Hematopoietic multipotent progenitor cell treated with erythropoietin and hydrocortisone succinate and interleukin-3 and kit ligand, for 6 days (in vitro differentiated cells): ENCODE results near the gene FIBCD1.

Source experiments
- DNase-seq: peaks from one replicate; pipeline ENCODE4 v3.0.0-alpha.2; 2015

FIBCD1 gene

DNA sequence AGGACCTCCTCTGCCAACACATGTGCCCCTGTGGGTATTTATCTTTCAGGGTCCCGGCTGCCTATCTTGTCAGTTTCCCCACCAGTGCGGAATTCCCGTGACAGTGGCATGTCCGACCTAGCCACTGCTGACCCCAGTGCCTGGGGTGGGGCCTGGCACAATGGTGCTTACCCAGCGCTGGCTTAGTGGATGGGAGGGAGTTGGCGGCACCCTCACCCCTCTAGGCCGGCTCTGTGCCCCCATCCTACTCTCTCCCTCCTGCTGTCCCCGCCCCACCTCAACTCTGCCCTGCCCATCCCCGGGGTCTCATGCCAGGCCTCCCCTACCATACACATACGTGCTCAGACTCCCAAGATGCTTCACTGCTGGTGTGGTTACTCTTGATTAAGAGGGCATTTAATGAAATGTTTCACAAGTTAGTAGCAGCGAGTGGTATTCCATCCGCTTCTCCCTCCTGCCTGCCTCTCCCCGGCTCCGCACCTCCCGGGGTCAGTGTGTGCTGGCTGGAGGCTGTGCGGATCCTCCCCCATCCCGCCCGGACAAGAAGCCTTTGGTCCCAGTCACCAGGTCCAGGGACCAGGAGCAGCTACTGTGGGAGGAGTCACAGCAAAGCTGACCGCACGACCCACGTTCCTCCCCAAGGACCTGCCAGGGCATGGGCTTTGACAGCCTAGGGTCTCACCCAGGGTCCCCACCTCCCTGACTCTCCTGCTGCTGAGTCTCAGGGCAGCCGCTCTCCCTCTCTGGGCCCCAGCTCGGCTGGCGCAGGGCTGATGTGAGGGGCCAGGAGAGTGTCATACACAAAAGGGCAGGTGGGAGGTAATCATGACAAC is 32.9 kb downstream of the FIBCD1 start:
- no peak for DNase-seq

DNA sequence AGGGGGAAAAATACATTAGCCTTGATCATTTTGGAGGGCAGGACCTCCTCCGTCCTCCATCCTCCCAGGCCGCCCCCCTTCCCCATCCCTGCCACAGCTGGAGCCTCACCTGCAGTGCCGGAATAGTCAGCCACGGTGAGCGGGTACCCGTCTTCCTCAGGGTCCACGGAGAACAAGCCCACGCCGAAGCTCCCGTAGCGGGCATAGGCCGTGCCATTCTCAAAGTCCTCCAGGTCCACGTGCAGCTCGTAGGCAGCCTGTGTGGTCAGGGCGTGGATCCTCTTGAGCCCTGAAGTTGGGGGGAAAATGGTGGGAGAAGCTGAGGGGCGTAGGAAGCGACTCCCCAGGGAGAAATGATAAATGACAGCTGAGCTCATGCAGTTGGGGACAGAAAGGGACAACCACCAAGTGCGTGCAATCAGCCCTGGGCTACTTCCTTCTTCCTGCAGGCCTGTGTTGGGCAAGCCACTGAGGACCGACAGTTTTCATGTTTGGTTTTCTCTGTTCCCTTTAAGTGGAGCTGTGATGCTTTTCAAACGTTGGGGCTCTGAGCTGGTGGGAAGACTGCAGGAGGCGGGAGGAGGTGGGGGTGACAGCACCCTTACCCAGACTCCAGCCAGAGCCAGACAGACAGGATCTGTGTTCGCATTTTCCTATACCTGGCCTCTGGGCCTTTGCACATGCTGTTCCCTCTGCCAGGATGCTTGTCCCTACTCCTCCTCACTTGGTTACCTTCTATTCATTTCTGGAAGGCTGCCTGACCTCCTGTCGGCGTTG is 33.7 kb downstream of the FIBCD1 start:
- DNase-seq = no peak

DNA sequence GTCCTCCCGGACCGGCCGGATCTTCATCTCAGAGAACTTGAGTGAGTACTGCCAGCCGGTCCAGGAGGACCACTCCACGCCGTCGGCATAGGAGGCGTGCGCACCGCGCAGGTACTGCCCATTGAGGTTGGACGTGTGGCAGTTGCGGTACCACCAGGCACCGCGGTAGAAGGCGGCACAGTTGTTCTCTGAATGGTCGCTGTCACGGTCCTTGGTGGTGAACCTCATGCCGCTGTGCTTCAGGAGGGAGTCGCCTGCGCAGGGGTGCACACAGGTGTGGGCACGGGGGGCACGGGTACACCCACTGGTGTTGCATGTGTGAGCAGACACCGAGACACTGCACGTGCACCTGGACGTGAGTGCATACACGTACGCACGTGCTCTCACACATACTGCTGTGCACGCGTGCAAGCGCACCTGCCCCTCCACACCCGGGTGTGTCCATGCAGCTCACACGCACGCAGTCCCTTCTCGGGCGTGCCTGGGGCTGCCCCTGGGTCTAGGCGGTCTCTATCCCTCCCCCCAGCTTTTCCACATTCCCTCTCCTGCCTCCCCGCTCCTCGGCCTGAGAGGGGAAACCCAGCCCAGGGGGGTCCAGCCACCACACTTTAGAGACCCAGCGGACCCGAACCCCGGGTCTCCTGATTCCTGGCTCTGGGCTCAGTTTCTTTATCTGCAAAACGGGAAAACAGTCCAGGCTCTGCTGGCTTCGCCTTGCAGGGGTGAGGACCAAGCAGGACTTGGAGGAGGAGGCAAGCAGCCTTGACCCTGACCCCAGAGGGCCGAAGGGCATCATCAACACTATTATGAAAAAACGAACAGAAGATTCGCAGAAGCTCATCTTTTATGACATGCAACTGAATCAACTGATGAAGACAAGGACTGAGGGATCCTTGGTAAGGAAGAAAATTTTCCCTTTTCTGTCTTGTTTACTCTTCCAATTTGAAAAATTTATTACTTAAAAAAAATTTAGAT is 34.7 kb downstream of the FIBCD1 start:
- no peak for DNase-seq

DNA sequence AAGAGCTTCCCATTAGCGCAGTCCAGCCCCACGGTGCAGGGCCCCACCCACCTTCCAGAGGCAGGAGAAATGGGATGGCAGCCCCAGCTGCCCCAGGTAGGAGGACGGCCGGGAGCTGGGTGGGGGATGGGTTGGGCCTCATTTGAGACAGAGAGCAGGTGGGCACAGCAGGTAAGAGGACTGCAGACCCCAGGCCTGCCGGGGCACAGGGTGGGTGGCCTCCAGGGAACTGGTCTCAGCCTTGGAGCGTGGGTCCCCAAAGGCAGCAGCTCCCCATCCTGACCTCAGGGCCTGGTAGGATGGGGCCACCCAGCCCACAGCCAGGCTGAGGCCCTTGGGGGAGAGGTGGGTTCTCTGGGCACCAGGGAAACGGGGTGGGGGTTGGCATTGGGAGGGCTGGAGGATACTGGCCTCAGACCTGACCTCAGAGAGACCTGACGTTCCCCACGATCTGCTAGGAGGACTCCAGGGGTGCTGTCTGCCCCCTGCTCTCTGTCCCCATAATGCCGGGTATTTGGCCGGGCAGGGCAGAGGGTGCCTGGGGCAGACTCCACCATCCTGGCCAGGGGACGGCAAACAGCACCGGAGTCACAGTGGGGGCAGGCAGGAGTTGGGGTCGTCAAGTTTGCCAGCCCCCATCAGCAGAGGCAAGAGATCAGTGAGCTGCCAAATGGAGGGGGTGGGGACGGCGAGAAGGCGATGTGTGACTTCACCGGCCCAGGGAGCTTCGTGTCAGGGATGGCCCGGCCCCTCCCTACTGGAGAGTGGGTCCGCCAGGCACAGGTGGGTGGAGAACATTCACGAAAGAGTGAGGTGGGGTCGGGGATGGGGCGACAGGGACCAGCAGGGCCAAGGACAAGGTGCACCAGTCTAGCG is 35.6 kb downstream of the FIBCD1 start:
- no peak for DNase-seq

DNA sequence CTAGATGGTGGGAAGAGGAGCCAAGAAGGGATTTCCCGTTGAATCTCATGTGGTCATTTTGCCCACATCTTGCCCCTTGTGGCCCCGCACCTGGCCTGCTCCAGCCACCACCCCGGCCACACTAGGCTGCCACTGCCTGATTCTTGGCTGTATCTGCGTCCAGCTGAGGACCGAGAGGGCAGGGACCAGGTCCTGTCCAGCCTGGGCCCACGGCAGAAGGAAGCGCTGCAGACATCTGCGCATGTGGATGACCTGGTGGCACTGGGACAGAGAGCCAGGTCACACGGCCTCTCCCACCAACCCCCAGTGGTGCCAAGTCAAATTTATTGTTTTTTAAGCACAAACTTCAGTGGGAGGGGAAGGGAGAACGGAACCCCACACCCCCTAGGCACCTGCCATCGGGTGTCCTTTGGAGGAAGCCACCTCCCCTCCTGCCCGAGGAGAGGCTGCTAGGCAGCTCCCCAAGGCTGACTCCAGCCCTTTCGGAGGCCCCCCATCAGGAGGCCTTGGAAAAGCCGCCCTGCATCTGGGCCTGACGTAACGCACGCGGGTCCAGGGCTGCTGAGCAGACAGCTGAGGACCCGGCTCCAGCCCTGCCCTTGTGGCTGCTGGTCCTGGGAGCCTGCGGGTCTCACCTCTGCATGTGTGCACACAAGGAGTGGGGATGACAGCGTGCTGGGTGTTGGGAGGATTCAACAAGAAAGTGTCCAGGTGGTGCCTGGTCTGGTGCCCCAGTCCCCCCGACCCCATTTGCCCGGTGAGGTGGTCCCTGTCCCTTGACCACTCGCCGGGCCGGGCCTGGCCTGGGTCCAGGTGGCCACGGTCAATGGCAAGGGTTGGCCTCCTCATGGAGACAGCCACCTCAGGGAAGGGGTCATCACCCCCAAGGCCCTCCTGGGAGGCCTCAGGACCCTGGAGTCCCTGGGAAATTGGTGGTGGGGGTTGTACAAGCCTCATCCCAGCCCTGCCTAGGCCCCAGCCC is 36.6 kb downstream of the FIBCD1 start:
- no peak for DNase-seq

DNA sequence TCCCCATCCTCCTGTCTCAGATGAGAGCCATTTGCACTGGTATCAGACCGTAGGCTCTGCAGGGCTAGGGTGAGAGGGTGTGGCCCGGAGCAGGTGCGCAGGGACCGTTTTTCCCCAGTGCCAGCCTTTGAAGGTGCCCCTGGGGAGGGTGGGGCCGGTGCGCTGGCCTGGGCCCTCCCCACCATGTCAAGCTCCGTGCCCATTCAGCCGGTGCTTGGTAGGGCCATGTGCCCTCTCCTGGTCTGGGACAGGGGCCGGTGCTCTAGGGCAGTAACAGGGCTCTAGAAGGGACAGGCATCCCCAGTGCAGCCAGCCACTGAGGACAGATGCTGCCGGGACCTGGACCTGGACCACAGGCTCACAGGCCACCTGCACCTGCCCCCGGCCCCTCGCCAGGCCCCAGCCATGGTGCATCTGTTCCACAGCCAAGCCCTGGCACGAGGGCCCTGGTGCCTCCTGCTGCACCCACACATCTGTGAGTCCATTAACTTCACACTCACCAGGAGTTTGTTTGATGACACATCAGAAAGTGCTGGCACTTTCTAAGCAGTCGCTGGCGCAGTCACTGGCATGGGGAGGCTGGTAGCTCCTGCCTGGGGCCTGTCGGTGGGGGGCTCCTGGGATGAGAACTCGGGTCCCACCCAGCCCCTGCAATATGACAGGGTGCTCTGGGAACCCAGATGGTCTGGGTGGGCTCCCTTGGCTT is 37.4 kb downstream of the FIBCD1 start:
- no peak for DNase-seq

DNA sequence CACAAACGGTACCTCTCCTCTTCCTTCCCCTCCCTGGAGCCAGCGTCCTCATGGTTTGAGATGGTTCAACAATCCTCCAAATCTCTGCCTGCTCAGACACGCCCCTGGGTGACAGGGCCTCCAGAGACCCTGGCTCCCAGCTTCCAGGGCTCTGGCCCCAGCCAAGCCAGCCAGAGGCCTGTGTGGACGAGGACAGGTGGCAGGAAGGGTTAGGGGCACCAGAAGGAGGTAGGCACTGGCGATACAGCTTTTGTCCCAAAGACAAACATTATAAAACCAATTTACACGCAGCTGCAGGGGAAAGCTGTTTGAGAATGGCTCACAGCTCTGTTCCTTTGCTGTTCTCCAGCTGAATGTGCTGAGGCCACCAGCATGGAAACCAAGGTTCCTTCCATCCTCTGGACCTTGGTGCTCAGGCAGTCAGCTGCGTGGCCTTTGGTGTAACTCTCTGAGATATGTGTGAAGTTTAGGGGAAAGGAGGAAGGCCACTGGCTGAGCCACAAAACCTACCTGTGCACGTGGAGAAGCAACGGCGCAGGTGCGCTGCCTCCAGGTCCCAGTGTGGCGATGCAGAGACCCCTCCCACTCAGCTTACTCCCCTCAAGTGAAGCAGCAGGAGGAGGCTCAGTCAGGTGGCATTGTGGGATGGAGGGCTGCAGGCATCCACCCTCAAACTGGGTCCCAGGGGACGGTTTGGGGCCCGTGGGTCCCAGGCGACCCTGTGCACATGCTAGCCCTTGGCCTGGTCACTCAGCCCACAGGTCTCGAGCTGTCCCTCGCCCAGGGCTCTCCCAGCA is 38.1 kb downstream of the FIBCD1 start:
- no peak for DNase-seq

DNA sequence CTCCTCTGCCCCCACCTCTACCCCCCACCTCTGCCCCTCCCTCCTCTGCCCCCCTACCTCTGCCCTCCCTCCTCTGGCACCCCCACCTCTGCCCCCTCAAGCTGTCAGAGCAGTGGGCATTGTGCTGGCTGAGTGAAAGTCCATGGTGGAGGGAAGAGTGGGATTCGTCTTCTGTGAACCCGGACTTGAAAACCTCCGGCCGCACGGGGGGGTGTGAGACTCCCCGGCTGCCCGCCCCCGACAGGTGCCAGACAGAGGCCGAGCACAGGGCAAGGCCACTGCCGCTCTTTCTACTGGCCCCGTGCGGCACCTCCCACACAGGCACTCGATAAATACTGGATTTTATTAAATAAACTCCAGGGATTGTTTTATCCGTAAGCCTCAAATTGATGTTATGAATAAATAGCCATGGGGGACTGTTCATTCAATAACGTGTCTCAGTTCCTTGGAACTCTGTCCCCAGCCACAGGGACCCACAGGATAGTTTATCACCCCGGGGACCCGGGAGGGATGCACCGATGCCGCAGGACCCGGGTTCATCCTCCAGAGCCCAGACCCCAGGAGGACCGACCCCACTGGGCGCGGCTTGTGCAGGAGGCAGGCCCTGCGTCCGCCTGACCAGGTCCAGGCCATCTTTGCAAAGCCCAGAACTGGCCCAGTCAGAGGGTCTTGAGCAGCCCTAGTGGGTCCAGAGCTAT is 39.8 kb downstream of the FIBCD1 start:
- DNase-seq = no peak

DNA sequence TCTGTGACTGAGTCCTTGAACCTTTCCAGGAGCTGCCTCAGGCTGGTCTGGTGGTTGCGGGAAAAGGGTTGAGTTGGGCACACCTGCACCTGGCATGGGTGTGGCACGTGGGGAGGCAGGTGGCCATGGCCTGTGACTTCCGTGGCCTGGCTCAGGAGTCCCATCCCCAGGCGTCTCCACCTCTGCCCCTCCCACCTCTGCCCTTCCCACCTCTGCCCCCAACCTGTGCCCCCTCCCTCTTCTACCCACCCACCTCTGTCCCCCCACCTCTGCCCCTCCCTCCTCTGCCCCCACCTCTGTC is 40.5 kb downstream of the FIBCD1 start:
- no peak for DNase-seq

DNA sequence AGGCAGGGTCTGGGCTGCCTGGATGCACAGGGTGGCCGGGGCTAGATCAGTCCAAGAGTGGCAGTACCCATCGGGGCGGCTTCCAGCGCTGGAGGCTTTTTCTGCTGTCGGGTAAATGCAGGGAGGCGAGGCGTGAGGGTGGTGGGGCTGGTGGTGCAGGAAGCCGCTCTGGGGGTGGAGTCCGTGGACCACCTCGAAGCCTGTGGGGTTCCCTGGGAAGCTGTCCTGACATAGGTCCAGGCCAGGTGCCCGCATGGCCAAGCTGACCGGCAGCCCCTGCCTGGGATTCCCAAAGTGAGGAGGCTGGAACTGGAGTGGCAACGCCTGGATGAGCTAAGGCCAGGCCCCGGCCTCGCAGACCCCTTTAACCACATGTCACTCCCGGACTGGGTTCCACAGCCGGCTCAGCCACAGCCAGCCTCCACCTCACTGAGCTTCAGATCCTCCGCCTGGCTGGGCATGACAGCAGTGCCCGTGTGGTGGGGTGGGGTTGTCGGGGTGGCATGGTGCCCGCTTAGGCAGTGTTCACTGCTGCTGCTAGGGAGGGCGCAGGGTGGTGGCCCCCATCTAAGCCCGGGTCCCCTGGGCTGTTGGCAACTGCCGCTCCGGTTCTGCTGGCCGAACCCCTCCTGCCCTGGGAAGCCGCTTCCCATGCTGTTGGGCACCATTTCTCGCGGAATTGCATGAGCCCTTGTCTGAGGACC is 41.0 kb downstream of the FIBCD1 start:
- no peak for DNase-seq

DNA sequence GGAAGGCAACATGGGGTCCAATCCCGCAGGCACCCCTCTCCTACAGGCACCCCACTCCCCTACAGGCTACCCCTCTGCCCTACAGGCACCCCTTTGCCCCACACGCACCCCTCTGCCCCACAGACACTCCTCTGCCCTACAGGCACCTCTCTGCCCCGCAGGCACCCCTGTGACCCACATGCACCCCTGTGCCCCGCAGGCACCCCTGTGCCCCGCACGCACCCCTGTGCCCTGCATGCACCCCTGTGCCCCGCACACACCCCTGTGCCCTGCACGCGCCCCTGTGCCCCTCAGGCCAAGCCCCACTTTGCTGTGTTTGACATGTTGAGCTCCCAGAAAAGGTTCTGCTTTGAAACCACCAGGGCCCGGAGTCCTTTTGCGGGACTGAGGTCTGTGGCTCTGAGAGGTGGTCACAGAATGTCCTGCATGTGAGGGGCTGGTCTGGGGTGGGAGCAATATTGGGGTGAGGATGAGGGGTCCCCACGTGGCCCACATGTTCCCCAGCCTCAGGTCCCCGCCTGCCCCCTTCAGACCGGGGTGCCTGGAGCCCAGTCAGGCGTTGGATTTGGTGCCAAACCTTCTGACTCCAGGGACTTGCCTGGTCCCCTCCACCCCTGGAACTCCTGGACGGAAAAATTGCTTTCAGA is 41.8 kb downstream of the FIBCD1 start:
- DNase-seq = no peak

DNA sequence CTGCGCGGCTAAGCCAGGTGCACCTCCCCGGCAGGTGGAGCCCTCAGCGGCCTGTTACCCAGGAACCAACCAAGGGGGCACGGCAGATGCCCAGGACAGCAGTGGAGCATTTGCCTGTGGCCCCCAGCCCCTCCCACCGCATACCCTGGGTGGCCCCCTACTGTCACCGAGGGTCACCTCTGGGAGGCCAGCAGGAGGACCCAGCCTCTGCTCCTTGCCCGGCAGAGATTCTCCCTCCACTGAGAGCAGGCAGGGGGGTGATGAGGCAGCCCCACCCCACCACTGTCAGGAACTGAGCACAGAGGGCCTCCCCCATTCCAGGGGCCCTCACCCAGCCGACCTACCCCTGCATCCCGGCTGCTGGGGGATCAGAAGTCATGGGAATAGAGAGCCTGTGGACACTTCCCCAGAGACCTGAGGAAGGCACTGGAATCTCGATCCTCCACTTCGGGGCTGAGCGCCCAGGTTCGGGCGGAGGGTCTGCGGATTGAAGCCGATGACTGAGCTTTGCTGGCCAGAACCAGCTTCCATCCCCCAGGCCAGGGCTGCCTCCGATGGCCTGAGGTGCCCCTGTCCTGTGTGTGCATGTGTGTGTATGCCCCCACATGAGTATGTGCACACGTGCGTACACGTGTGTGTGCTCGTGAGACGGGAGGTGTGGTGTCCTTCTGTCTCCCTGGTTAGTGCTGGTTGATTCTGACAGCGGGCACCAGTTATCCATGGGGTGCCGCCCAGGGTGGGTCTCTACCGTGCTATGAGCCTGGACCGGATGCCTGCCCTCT is 42.6 kb downstream of the FIBCD1 start, which contains the start of gene QRFP:
Gene QRFP, minus strand, starts transcription at position 580 of the 782 bp plus-strand sequence. CDS start 2,974 bp downstream, outside the sequence.
- no peak for DNase-seq

DNA sequence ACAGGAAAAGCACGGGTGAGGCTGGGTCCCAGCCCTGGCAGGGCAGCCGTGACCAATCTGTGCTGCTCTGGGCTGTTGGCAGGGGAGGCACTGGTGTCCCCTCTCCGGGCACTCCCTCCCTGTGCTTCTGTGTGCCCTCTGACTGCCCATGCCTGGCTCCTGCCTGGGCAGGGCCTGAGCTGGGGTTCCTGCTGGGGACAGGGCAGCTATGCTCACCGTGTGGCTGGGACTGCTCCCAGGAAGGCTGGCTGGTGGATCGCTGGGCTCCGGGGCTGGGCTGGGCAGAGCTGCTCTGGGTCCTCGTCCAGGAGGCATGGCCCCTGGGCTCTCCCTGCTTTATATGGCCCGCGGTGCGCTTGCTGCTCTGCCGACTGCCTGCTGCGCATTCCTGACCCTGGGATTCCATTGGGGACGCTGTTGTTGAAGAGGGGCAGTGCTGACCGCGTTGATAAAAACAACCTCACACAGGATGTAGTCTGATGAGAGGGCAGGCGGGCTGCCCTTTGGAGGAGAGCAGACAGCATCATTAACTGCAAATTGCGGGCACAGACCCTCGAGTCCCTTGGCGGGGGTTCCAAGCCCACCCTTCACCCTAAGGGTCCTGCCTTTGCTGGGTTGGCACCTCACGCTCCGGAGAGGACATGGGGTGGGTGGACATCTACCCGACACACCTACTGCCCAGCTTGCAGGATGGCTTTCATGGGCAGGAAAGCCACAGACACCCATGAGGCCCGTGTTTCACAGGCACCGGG is 43.4 kb downstream of the FIBCD1 start:
- DNase-seq = no peak

DNA sequence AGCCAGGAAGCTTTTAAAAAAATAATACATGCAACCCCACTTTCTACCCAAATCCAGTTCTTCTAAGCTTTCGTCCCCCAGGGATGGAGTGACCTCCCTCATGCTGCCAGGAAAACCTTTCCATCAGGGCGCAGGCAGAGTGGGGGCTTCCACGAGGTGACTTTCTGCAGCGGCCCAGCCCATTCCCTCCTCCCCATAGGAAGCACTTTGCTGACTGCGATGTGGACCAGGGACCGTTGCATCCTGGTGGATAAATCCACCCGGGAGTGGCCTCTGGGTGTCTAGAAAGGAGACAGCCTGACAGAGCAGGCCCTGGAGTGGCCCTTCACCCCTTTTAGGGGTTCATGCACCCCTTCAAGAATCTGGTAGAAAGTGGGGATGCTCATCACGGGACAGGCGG is 44.0 kb downstream of the FIBCD1 start:
- DNase-seq = no peak

DNA sequence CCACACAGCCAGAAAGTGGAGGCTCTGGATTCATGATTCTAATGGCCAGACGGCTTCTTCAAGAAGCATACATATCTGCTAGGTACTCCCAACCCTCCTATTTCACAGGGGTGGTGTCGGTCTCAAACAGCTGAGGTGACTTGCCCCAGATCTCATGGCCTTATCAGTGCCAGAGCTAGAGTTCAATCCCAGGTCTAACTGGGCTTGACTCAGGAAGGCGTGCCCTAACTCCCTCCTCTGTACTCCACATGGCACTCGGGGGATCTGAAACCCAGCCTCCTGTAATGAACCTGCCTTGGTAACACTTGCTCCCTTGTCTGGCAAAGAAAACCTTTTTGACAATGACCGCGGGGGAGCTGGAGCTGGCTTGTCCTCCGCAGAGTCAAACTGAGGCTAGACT is 44.5 kb downstream of the FIBCD1 start:
- DNase-seq = peak; percentile 73
